ENCODE results near the gene MRPL2.

DNA sequence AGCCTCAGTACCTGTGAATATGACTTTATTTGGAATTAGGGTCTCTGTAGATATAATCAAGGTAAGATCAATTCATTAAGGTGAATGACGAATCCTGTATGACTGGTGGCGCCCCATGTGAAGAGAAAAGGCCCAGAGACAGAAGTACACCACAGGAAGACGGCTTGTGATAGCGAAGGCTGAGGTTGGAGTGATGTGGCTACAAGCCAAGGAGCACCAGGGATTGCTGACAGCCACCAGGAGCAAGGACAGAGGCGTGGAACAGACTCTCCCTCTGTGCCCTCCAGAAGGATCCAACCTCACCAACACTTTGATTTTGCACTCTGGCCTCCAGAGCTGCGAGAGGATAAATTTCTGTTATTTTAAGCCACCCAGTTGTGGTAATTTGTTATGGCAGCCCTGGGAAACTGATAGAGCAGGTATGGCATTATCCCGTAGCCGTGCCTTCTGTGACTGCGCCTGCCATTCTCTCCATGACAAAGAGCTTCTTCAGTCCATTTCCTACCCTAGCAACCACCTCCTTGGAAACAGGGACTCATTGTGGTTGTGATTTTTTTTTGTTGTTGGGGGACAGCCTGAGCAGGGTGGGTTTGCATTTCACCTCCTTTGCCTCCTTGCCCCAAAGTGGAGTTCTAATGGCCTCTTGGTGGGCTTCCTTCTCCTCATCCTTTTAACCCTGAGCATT is 46.4 kb upstream of the MRPL2 start:
- TF ChIP-seq EZH2 (IDR thresholded peaks at IDR 0.05; ENCODE audit: low read length) (no peak), CTCF (optimal IDR thresholded peaks at IDR 0.05 in 1 of 3, IDR thresholded peaks at IDR 0.05 in 1 of 3, conservative IDR thresholded peaks at IDR 0.05 in 1 of 3; ENCODE audit: extremely low read depth in 1 of 3, insufficient read depth in 2 of 3, low read length in 3 of 3) (no peak)
